ACC112 (cell line): Measurements from ENCODE around the gene TEAD2.

Experiments
- H2AFZ ChIP-seq: fragments of 200-600 bp; sonication (generic); one replicate; pipeline ENCODE4 v1.6.0; 2017; ENCODE audit warnings: antibody characterized with exemption, low read length; ENCODE audit not compliant: unreplicated experiment
- H3K27ac ChIP-seq: fragments of 200-600 bp; sonication (generic); 2 replicates; pipeline ENCODE4 v1.5.1; 2014; ENCODE audit warnings: low read depth, mild to moderate bottlenecking, antibody characterized with exemption, low read length, moderate library complexity
- H3K27me3 ChIP-seq: fragments of 200-600 bp; sonication (generic); 2 replicates; pipeline ENCODE4 v1.6.1; 2014; ENCODE audit warnings: mild to moderate bottlenecking, antibody characterized with exemption, low read length, moderate library complexity, mixed read lengths; ENCODE audit not compliant: insufficient read depth
- H3K36me3 ChIP-seq: fragments of 200-600 bp; sonication (generic); 2 replicates; pipeline ENCODE4 v1.6.1; 2016; ENCODE audit warnings: mild to moderate bottlenecking, antibody characterized with exemption, low read length, moderate library complexity, mixed read lengths; ENCODE audit not compliant: insufficient read depth
- H3K4me1 ChIP-seq: fragments of 200-600 bp; sonication (generic); one replicate; pipeline ENCODE4 v1.6.1; 2016; ENCODE audit warnings: low read length, mixed read lengths; ENCODE audit not compliant: insufficient read depth, unreplicated experiment, control insufficient read depth
- H3K4me3 ChIP-seq: fragments of 200-600 bp; sonication (generic); 2 replicates; pipeline ENCODE4 v1.5.1; 2014; ENCODE audit warnings: mild to moderate bottlenecking, low read depth, low read length
- H3K79me2 ChIP-seq: fragments of 200-600 bp; sonication (generic); one replicate; pipeline ENCODE4 v1.6.0; 2016; ENCODE audit warnings: low read length; ENCODE audit not compliant: control insufficient read depth, unreplicated experiment, insufficient read depth

Gene TEAD2

DNA sequence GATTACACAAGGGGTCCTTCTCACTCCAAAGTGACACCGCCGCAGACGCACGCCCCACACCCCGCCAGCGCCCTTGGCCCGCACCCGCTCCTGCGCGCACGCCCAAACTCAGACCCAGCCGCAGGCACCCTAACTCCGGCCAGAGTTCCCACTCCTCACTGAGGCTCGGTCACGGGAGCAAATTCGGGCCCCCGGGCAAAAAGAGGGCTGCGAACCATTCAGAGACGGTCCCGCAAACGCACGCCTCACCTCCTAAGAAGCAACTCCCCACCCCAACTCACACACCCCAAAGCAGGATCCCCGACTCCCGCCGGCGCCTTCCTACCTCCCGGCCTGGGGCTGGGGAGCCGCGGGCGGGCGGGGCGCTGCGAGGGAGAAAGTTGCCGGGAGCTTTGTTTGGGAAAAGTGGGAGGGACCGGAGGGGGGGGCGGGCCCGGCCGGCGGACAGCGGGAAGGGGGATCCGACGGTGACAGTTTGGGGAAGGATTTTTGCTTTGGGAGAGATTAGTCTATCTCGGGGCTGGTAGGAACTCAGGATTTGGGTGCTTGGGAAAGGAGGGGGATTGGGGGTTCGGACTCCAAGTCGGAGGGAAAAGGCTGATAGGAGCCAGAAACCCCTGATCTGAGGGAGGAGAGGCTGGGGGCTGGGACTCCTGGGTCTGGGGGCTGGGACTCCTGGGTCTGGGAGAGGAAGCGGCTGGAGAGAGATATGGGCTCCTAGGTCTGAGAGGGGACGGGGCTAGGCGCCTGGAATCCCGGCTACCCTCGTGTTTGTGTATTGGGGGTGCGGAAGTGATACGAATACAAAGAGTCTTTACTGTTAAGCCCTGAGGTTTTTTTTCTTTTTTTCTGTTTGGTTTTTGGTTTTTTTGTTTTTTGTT, at the start of gene TEAD2:
TEAD2 (minus strand) TSS at position 369 of the 881 bp plus-strand sequence. CDS start 2,341 bp downstream, outside the sequence.
- H3K4me1 ChIP-seq, result no peaks in the 10 kb centered on the region
- H2AFZ ChIP-seq, result peak within 1 kb of the TSS; percentile 82
- peak within 1 kb of the TSS; percentile 84 for H3K4me3 ChIP-seq

DNA sequence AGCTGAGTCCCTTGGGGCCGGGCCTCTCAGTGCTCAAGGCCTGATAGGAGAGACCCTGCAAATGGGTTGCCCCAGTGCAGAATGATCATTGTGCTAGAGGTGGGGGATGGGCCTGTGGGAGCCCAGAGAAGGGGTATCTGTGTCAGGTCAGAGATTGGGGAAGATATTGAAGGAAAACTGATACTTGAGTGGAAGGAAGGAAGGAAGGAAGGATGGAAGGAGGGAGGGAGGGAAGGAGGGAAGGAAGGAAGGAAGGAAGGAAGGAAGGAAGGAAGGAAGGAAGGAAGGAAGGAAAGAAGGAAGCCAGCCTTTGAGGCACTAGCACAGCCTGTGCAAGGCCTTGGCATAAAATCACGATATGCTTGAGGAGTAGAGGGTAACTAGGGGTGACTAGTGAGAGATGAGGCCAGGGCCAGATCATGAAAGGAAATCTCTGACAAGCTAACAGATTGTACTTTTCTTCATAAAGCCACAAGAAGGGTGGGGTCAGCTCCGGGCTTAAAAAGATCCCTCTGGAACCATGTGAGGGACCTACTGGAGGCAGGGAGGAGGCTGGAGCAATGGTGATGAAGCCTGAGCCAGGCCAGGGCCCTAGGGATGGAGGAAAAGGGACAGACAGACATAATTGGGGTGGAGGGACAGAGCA, 49.6 kb upstream of the TEAD2 start:
- H3K4me1 ChIP-seq, result no peaks in the 10 kb centered on the region
- no peaks in the 10 kb centered on the region for H3K36me3 ChIP-seq
- H3K27me3 ChIP-seq, result no peaks in the 10 kb centered on the region
- no peak overlapping the region for H3K4me3 ChIP-seq
- no peaks in the 10 kb centered on the region for H3K79me2 ChIP-seq
- no peak overlapping the region for H2AFZ ChIP-seq
- no peak overlapping the region for H3K27ac ChIP-seq

More for the DNA sequence above, at the start of gene TEAD2:
- Histone ChIP-seq H3K79me2 (no peaks in the 10 kb centered on the region), H3K36me3 (no peaks in the 10 kb centered on the region), H3K27me3 (no peaks in the 10 kb centered on the region), H3K27ac (peak within 1 kb of the TSS; percentile 30; the same call in 1 of the 2 replicates)

- Histone ChIP-seq H3K4me3 (no peak overlapping the region), H3K27me3 (no peaks in the 10 kb centered on the region), H3K36me3 (no peaks in the 10 kb centered on the region), H3K79me2 (no peaks in the 10 kb centered on the region), H3K27ac (no peak overlapping the region), H2AFZ (no peak overlapping the region), H3K4me1 (no peaks in the 10 kb centered on the region)
Measured at GRCh38 chr19:49409441-49410029, 47.3 kb upstream of the TEAD2 start.

GRCh38 chr19:49408816-49409440, 46.7 kb upstream of the TEAD2 start:
- no peaks in the 10 kb centered on the region for H3K4me1 ChIP-seq
- no peaks in the 10 kb centered on the region for H3K27me3 ChIP-seq
- H3K27ac ChIP-seq, result no peak overlapping the region
- no peak overlapping the region for H3K4me3 ChIP-seq
- no peaks in the 10 kb centered on the region for H3K79me2 ChIP-seq
- no peaks in the 10 kb centered on the region for H3K36me3 ChIP-seq
- no peak overlapping the region for H2AFZ ChIP-seq

- Histone ChIP-seq H3K4me1 (no peaks in the 10 kb centered on the region), H3K4me3 (no peak overlapping the region), H3K36me3 (no peaks in the 10 kb centered on the region), H2AFZ (no peak overlapping the region), H3K79me2 (no peaks in the 10 kb centered on the region), H3K27ac (no peak overlapping the region), H3K27me3 (no peaks in the 10 kb centered on the region)
Measured at GRCh38 chr19:49407482-49408015, 45.3 kb upstream of the TEAD2 start.

DNA sequence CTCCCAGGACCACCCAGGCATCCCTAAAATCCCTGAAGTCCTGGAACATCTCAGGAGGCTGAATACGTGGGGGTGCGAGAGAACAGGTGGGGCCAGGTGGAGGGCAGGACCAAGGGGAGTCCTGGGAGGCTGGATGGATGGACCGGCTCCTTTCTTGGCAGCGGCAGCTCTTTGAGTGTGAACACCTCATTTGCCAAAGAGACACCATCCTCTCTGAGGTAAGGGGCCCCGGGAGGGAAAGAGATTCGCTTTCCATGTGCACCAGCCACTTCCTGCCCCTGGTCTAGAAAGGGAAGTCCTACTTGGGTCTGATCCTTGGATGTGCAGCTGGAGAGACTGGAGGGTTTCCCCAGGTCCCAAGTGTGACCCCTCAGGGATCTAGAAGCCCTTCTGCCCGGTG, 44.9 kb upstream of the TEAD2 start:
- no peak overlapping the region for H3K27ac ChIP-seq
- H3K4me1 ChIP-seq, result no peaks in the 10 kb centered on the region
- no peaks in the 10 kb centered on the region for H3K27me3 ChIP-seq
- no peaks in the 10 kb centered on the region for H3K36me3 ChIP-seq
- no peak overlapping the region for H3K4me3 ChIP-seq
- H3K79me2 ChIP-seq, result no peaks in the 10 kb centered on the region
- no peak overlapping the region for H2AFZ ChIP-seq

- Histone ChIP-seq H3K4me3 (no peak overlapping the region), H2AFZ (no peak overlapping the region), H3K27me3 (no peaks in the 10 kb centered on the region), H3K4me1 (no peaks in the 10 kb centered on the region), H3K27ac (no peak overlapping the region), H3K79me2 (no peaks in the 10 kb centered on the region), H3K36me3 (no peaks in the 10 kb centered on the region)
Measured at GRCh38 chr19:49403404-49404187, 41.4 kb upstream of the TEAD2 start.

DNA sequence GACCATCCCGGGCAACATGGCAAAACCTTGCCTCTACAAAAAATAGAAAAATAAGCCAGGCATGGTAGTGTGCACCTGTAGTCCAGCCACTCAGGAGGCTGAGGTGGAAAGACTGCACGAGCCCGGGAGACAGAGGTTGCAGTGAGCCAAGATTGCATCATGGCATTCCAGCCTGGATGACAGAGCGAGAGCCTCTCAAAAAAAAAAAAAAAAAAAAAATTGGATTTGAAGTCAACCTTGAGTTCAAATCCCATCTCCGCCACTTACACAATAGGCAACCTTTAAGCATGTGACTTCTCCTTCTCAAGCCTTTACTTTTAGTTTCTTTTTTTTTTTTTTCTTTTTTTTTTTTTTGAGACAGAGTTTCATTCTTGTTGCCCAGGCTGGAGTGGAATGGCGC, 37.8 kb upstream of the TEAD2 start:
- Histone ChIP-seq H2AFZ (no peak overlapping the region), H3K36me3 (no peaks in the 10 kb centered on the region), H3K4me1 (no peaks in the 10 kb centered on the region), H3K4me3 (no peak overlapping the region), H3K27ac (no peak overlapping the region), H3K79me2 (no peaks in the 10 kb centered on the region), H3K27me3 (no peaks in the 10 kb centered on the region)

GRCh38 chr19:49398931-49399330, 36.7 kb upstream of the TEAD2 start:
- Histone ChIP-seq H3K36me3 (no peaks in the 10 kb centered on the region), H3K79me2 (no peaks in the 10 kb centered on the region), H2AFZ (no peak overlapping the region), H3K27ac (no peak overlapping the region), H3K4me3 (no peak overlapping the region), H3K27me3 (no peaks in the 10 kb centered on the region), H3K4me1 (no peaks in the 10 kb centered on the region)
